Activated T-cell treated with anti-CD3 and anti-CD28 coated beads, Interleukin-2, amount 50 U/mL, for 24 hours (primary cell): ENCODE measurements around the gene CLN3.

Source experiments
- DNase-seq: peaks from one replicate; pipeline ENCODE4 v3.0.0-alpha.2; 2020
- H3K27ac Mint-ChIP-seq: 2 replicates; pipeline ENCODE4 v1.8.0; 2020; ENCODE audit warnings: mild to moderate bottlenecking, mixed read lengths
- H3K27me3 Mint-ChIP-seq: 2 replicates; pipeline ENCODE4 v1.8.0; 2020; ENCODE audit warnings: mixed read lengths
- H3K36me3 Mint-ChIP-seq: 2 replicates; pipeline ENCODE4 v1.8.0; 2020; ENCODE audit warnings: low read depth, mixed read lengths
- H3K4me1 Mint-ChIP-seq: 2 replicates; pipeline ENCODE4 v1.8.0; 2020; ENCODE audit warnings: low read depth, mixed read lengths
- H3K4me3 Mint-ChIP-seq: 2 replicates; pipeline ENCODE4 v1.8.0; 2020; ENCODE audit warnings: mild to moderate bottlenecking, moderate library complexity, mixed read lengths
- H3K9me3 Mint-ChIP-seq: 2 replicates; pipeline ENCODE4 v1.8.0; 2020; ENCODE audit warnings: mixed read lengths

The CLN3 gene

GRCh38 chr16:28526201-28527099 lies 34.6 kb upstream of the CLN3 start:
- H3K9me3 Mint-ChIP-seq = no peaks in the 10 kb centered on the region
- H3K4me1 Mint-ChIP-seq = peaks cover 8% of the 10 kb centered on the region
- H3K4me3 Mint-ChIP-seq = no peak overlapping the region
- no peaks in the 10 kb centered on the region for H3K36me3 Mint-ChIP-seq
- DNase-seq = no peak
- H3K27me3 Mint-ChIP-seq = no peaks in the 10 kb centered on the region
- H3K27ac Mint-ChIP-seq = no peak overlapping the region

GRCh38 chr16:28524681-28525171 lies 32.9 kb upstream of the CLN3 start:
- no peaks in the 10 kb centered on the region for H3K27me3 Mint-ChIP-seq
- H3K4me3 Mint-ChIP-seq = no peak overlapping the region
- no peak for DNase-seq
- H3K9me3 Mint-ChIP-seq = no peaks in the 10 kb centered on the region
- H3K4me1 Mint-ChIP-seq = peaks cover 8% of the 10 kb centered on the region
- no peak overlapping the region for H3K27ac Mint-ChIP-seq
- no peaks in the 10 kb centered on the region for H3K36me3 Mint-ChIP-seq

GRCh38 chr16:28522792-28523191 lies 30.9 kb upstream of the CLN3 start:
- Mint-ChIP-seq H3K36me3 (no peaks in the 10 kb centered on the region), H3K27ac (no peak overlapping the region), H3K9me3 (no peaks in the 10 kb centered on the region), H3K27me3 (no peaks in the 10 kb centered on the region), H3K4me1 (peaks cover 8% of the 10 kb centered on the region), H3K4me3 (no peak overlapping the region)
- DNase-seq = no peak

GRCh38 chr16:28521436-28521835 lies 29.6 kb upstream of the CLN3 start:
- no peak overlapping the region for H3K4me3 Mint-ChIP-seq
- DNase-seq = no peak
- H3K27ac Mint-ChIP-seq = no peak overlapping the region
- no peaks in the 10 kb centered on the region for H3K9me3 Mint-ChIP-seq
- no peaks in the 10 kb centered on the region for H3K27me3 Mint-ChIP-seq
- peaks cover 8% of the 10 kb centered on the region for H3K4me1 Mint-ChIP-seq
- H3K36me3 Mint-ChIP-seq = no peaks in the 10 kb centered on the region

- no peaks in the 10 kb centered on the region for H3K36me3 Mint-ChIP-seq
- no peaks in the 10 kb centered on the region for H3K27me3 Mint-ChIP-seq
- no peak overlapping the region for H3K4me3 Mint-ChIP-seq
- DNase-seq = no peak
- H3K9me3 Mint-ChIP-seq = no peaks in the 10 kb centered on the region
- peaks cover 8% of the 10 kb centered on the region for H3K4me1 Mint-ChIP-seq
- no peak overlapping the region for H3K27ac Mint-ChIP-seq
Observed at GRCh38 chr16:28520672-28521071, 28.8 kb upstream of the CLN3 start.

GRCh38 chr16:28514246-28514645 lies 22.4 kb upstream of the CLN3 start:
- no peak for DNase-seq

GRCh38 chr16:28513484-28514181 lies 21.8 kb upstream of the CLN3 start:
- no peaks in the 10 kb centered on the region for H3K36me3 Mint-ChIP-seq
- H3K27ac Mint-ChIP-seq = peak overlapping the region; percentile 34
- H3K27me3 Mint-ChIP-seq = no peaks in the 10 kb centered on the region
- H3K4me1 Mint-ChIP-seq = no peaks in the 10 kb centered on the region
- H3K9me3 Mint-ChIP-seq = no peaks in the 10 kb centered on the region
- no peak for DNase-seq
- no peak overlapping the region for H3K4me3 Mint-ChIP-seq

More at GRCh38 chr16:28514246-28514645, 22.4 kb upstream of the CLN3 start:
- no peak overlapping the region for H3K4me3 Mint-ChIP-seq
- no peaks in the 10 kb centered on the region for H3K9me3 Mint-ChIP-seq
- no peaks in the 10 kb centered on the region for H3K36me3 Mint-ChIP-seq
- no peaks in the 10 kb centered on the region for H3K4me1 Mint-ChIP-seq
- no peaks in the 10 kb centered on the region for H3K27me3 Mint-ChIP-seq
- no peak overlapping the region for H3K27ac Mint-ChIP-seq

- no peak for DNase-seq
- Mint-ChIP-seq H3K4me3 (no peak overlapping the region), H3K36me3 (no peaks in the 10 kb centered on the region), H3K27ac (no peak overlapping the region), H3K9me3 (no peaks in the 10 kb centered on the region), H3K4me1 (peaks cover 13% of the 10 kb centered on the region), H3K27me3 (no peaks in the 10 kb centered on the region)
Observed at GRCh38 chr16:28511801-28512789, 20.2 kb upstream of the CLN3 start.

- no peak overlapping the region for H3K27ac Mint-ChIP-seq
Observed at GRCh38 chr16:28511031-28511430, 19.2 kb upstream of the CLN3 start.

GRCh38 chr16:28505489-28506137 lies 13.7 kb upstream of the CLN3 start:
- DNase-seq = no peak

More at GRCh38 chr16:28511031-28511430, 19.2 kb upstream of the CLN3 start:
- H3K36me3 Mint-ChIP-seq = no peaks in the 10 kb centered on the region
- no peaks in the 10 kb centered on the region for H3K9me3 Mint-ChIP-seq
- no peaks in the 10 kb centered on the region for H3K27me3 Mint-ChIP-seq
- H3K4me3 Mint-ChIP-seq = no peak overlapping the region
- H3K4me1 Mint-ChIP-seq = peaks cover 17% of the 10 kb centered on the region
- DNase-seq = no peak

GRCh38 chr16:28504707-28505404 lies 13.0 kb upstream of the CLN3 start:
- no peak for DNase-seq
- H3K4me1 Mint-ChIP-seq = peaks cover 21% of the 10 kb centered on the region
- no peak overlapping the region for H3K27ac Mint-ChIP-seq
- H3K27me3 Mint-ChIP-seq = no peaks in the 10 kb centered on the region
- H3K9me3 Mint-ChIP-seq = no peaks in the 10 kb centered on the region
- H3K36me3 Mint-ChIP-seq = no peaks in the 10 kb centered on the region
- no peak overlapping the region for H3K4me3 Mint-ChIP-seq

More at GRCh38 chr16:28505489-28506137, 13.7 kb upstream of the CLN3 start:
- Mint-ChIP-seq H3K27ac (no peak overlapping the region), H3K4me1 (peaks cover 19% of the 10 kb centered on the region), H3K9me3 (no peaks in the 10 kb centered on the region), H3K27me3 (no peaks in the 10 kb centered on the region), H3K4me3 (no peak overlapping the region), H3K36me3 (no peaks in the 10 kb centered on the region)

- no peak for DNase-seq
- Mint-ChIP-seq H3K4me3 (no peak overlapping the region), H3K36me3 (no peaks in the 10 kb centered on the region), H3K27ac (no peak overlapping the region), H3K9me3 (no peaks in the 10 kb centered on the region), H3K4me1 (peaks cover 21% of the 10 kb centered on the region), H3K27me3 (no peaks in the 10 kb centered on the region)
Observed at GRCh38 chr16:28503470-28504259, 11.8 kb upstream of the CLN3 start.

- no peak overlapping the region for H3K27ac Mint-ChIP-seq
- no peaks in the 10 kb centered on the region for H3K36me3 Mint-ChIP-seq
- no peaks in the 10 kb centered on the region for H3K27me3 Mint-ChIP-seq
- DNase-seq = no peak
- H3K4me3 Mint-ChIP-seq = no peak overlapping the region
- peaks cover 10% of the 10 kb centered on the region for H3K4me1 Mint-ChIP-seq
- no peaks in the 10 kb centered on the region for H3K9me3 Mint-ChIP-seq
Observed at GRCh38 chr16:28502290-28502689, 10.4 kb upstream of the CLN3 start.
